SK-N-SH (cell line): ENCODE data around the gene WWC2. TPM values are rescaled to one million over a fixed set of nuclear protein-coding genes. Genes with fewer than 3 reads are reported as not detected.

Experiments used
- CTCF ChIA-PET: fragments of 300-600, 350-600 bp; formaldehyde crosslinking; extraction: SDS; loops from one replicate; lab custom pipeline; 2021; lab: Yijun Ruan, JAX
- POLR2A ChIA-PET: fragments of 350-600 bp; sonication (Branson Sonifier 250); formaldehyde crosslinking; extraction: SDS; loops from one replicate; lab custom pipeline; 2020; ENCODE audit warnings: antibody characterized with exemption, inconsistent platforms; lab: Yijun Ruan, JAX
- DNase-seq: peaks from one replicate; pipeline ENCODE4 v3.0.0; 2012
- H2AFZ ChIP-seq: fragments of 200-600 bp; sonication (generic); 2 replicates; pipeline ENCODE4 v1.8.1; 2016; ENCODE audit warnings: antibody characterized with exemption, mild to moderate bottlenecking, low read depth
- H3F3A ChIP-seq: fragments of 200-600 bp; sonication (generic); replicated peaks from 2 replicates; pipeline ENCODE3; 2016; ENCODE audit warnings: antibody characterized with exemption, mild to moderate bottlenecking; ENCODE audit not compliant: insufficient read depth
- H3K27ac ChIP-seq, 2 experiments: fragments of 200-500 bp in 1 of 2; fragments of 200-600 bp in 1 of 2; sonication (Bioruptor generic) in 1 of 2; sonication (generic), shearing (Covaris generic) in 1 of 2; 2 replicates each; pipeline versions ENCODE4 v1.5.1 to v1.6.1; 2014 to 2016; ENCODE audit warnings: low read depth in 2 of 2, inconsistent platforms in 1 of 2, low read length in 1 of 2, mild to moderate bottlenecking in 1 of 2, mixed read lengths in 1 of 2
- H3K27me3 ChIP-seq: fragments of 200-600 bp; sonication (generic), shearing (Covaris generic); 2 replicates; pipeline ENCODE4 v1.6.1; 2016; ENCODE audit warnings: mixed run types; ENCODE audit not compliant: insufficient read depth
- H3K36me3 ChIP-seq, 2 experiments: fragments of 200-500 bp in 1 of 2; fragments of 200-600 bp in 1 of 2; sonication (Bioruptor generic) in 1 of 2; sonication (generic) in 1 of 2; replicated peaks in 1 of 2; 2 replicates each; pipeline versions ENCODE3 to v1.5.1; 2014 to 2016; ENCODE audit warnings: low read length in 1 of 2, mild to moderate bottlenecking in 1 of 2; ENCODE audit not compliant: insufficient read depth in 2 of 2, control insufficient read depth in 1 of 2
- H3K4me1 ChIP-seq, 2 experiments: fragments of 200-500 bp in 1 of 2; fragments of 200-600 bp in 1 of 2; sonication (Bioruptor generic) in 1 of 2; sonication (generic), shearing (Covaris generic) in 1 of 2; 2 replicates each; pipeline versions ENCODE4 v1.5.1 to v1.6.1; 2014 to 2016; ENCODE audit warnings: low read depth in 1 of 2, low read length in 1 of 2, mixed run types in 1 of 2; ENCODE audit not compliant: insufficient read depth in 2 of 2, control insufficient read depth in 1 of 2
- H3K4me2 ChIP-seq: fragments of 200-600 bp; sonication (generic), shearing (Covaris generic); 2 replicates; pipeline ENCODE4 v1.6.1; 2017; ENCODE audit warnings: mixed run types
- H3K4me3 ChIP-seq, 2 experiments: fragments of 200-500 bp in 1 of 2; fragments of 200-600 bp in 1 of 2; sonication (Bioruptor generic) in 1 of 2; sonication (generic), shearing (Covaris generic) in 1 of 2; 2 replicates each; pipeline versions ENCODE4 v1.5.1 to v1.8.1; 2014 to 2016; ENCODE audit warnings: low read depth in 2 of 2, inconsistent platforms in 1 of 2, low read length in 1 of 2, mild to moderate bottlenecking in 1 of 2, mixed read lengths in 1 of 2, moderate library complexity in 1 of 2
- H3K79me2 ChIP-seq: fragments of 200-600 bp; sonication (generic); 2 replicates; pipeline ENCODE4 v1.8.1; 2017; ENCODE audit warnings: mild to moderate bottlenecking; ENCODE audit not compliant: insufficient read depth
- H3K9ac ChIP-seq: fragments of 200-600 bp; sonication (generic); 2 replicates; pipeline ENCODE4 v1.6.1; 2017; ENCODE audit warnings: mixed run types
- H3K9me2 ChIP-seq: fragments of 200-600 bp; sonication (generic); 2 replicates; pipeline ENCODE4 v1.6.1; 2017; ENCODE audit warnings: mixed run types
- H3K9me3 ChIP-seq: fragments of 200-600 bp; sonication (generic); 2 replicates; pipeline ENCODE4 v1.6.1; 2017; ENCODE audit warnings: mixed run types, mild to moderate bottlenecking, moderate library complexity
- H4K20me1 ChIP-seq: fragments of 200-600 bp; sonication (generic); 2 replicates; pipeline ENCODE4 v1.6.1; 2017; ENCODE audit warnings: mild to moderate bottlenecking, mixed run types; ENCODE audit not compliant: insufficient read depth
- CHD2 ChIP-seq: fragments of 150-350 bp; IDR thresholded peaks from 2 replicates; pipeline ENCODE4 v1.6.1; 2018; ENCODE audit warnings: low read length; ENCODE audit not compliant: partially characterized antibody
- EZH2phosphoT487 ChIP-seq: fragments of 200-600 bp; sonication (generic); IDR thresholded peaks from 2 replicates; pipeline ENCODE4 v1.6.1; 2017; ENCODE audit warnings: low read depth, mixed run types, mild to moderate bottlenecking, antibody characterized with exemption, moderate library complexity, borderline replicate concordance
- FOSL2 ChIP-seq: IDR thresholded peaks from 2 replicates; pipeline ENCODE4 v1.4.0; 2012; ENCODE audit warnings: low read depth, mild to moderate bottlenecking, moderate library complexity, borderline replicate concordance
- GABPA ChIP-seq: IDR thresholded peaks from 2 replicates; pipeline ENCODE4 v1.4.0; 2012; ENCODE audit warnings: low read depth, mild to moderate bottlenecking
- MXI1 ChIP-seq: IDR thresholded peaks from 2 replicates; pipeline ENCODE4 v1.6.1; 2012; ENCODE audit warnings: mild to moderate bottlenecking, low read depth, low read length, improper control_type of control experiment
- RAD21 ChIP-seq: IDR thresholded peaks from 2 replicates; pipeline ENCODE4 v1.6.1; 2012; ENCODE audit warnings: mild to moderate bottlenecking, low read length
- TAF1 ChIP-seq: IDR thresholded peaks from 2 replicates; pipeline ENCODE4 v1.6.1; 2012; ENCODE audit warnings: low read depth, mild to moderate bottlenecking, low read length, moderate library complexity, borderline replicate concordance
- WGBS: methylation state at CpG from one replicate; pipeline ENCODE4 v1.1.6; 2017; ENCODE audit warnings: low lambda C conversion rate; 5-methylcytosine and 5-hydroxymethylcytosine counted together
- polyA plus RNA-seq, 3 experiments: library from polyadenylated mRNA; depleted of rRNA; stranded (reverse); fragments of >200 nt; gene quantifications; 2 replicates each; pipeline ENCODE4 v1.2.3, GENCODE V29; 2012
- TF ChIP-seq, protein P1 (sequence below): fragments of 150-350 bp; IDR thresholded peaks from 2 replicates; pipeline ENCODE4 v1.6.1; 2016; ENCODE audit warnings: mild to moderate bottlenecking, low read depth, low read length
- TF ChIP-seq, protein P2 (sequence below): fragments of 150-350 bp; IDR thresholded peaks from 2 replicates; pipeline ENCODE4 v1.6.1; 2017; ENCODE audit warnings: antibody characterized with exemption, low read length, low read depth, borderline replicate concordance
- TF ChIP-seq, protein P3 (sequence below): IDR thresholded peaks from 2 replicates; pipeline ENCODE4 v1.4.0; 2012; ENCODE audit warnings: low read depth, borderline replicate concordance
- TF ChIP-seq, protein P4 (sequence below): fragments of 200-600 bp; sonication (generic); IDR thresholded peaks from 2 replicates; pipeline ENCODE4 v1.6.1; 2017; ENCODE audit warnings: antibody characterized with exemption, mild to moderate bottlenecking, moderate library complexity

Gene WWC2
- polyA plus RNA-seq, 1 of the 3 experiments (the other 2 are of a cell fraction), result 18.4 TPM

DNA sequence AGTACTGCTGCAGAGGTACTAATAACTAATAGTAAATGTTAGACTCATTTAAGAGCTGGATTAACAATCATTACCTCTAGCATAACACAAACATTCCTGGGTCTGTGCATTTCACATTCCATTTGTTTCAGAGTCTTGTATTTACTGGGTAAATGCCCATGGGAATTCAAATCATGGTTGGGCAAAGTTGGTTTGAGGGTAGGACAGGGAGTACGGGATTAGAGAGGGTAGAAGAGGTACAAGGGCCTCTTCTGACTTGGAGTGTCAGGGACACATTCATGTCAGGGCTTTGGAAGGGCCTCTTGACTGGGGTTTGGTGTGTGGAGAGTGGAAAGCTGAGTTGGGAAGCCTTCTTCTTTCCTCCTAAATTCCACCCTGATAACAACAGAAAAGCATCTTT lies 65.9 kb downstream of the WWC2 start:
- H2AFZ ChIP-seq, result no peak overlapping the region
- H3F3A ChIP-seq, result peaks cover 9% of the 10 kb centered on the region
- H3K79me2 ChIP-seq, result peaks cover 78% of the 10 kb centered on the region
- no peaks in the 10 kb centered on the region for H3K9me2 ChIP-seq
- ChIA-PET POLR2A (no interaction called here), CTCF (interaction anchor here (1.2 kb wide), 1 partner anchor 12 kb away, joined by 3 read pairs; no protein-coding TSS in a partner anchor)
- 100% methylated on average over 1 of the region's 1 CpG for WGBS
- peaks cover 2 to 18% of the 10 kb centered on the region in 2 experiments; a peak in 2 of 4 replicates for H3K4me1 ChIP-seq
- H3K9ac ChIP-seq, result no peak overlapping the region
- H3K27me3 ChIP-seq, result no peaks in the 10 kb centered on the region
- H3K27ac ChIP-seq, result peak overlapping the region; percentile 21 to 44; a peak in 1 of 4 replicates
- no peaks in the 10 kb centered on the region for H3K36me3 ChIP-seq
- H3K9me3 ChIP-seq, result no peaks in the 10 kb centered on the region
- DNase-seq, result no peak
- H3K4me2 ChIP-seq, result peak overlapping the region; percentile 47
- no peak overlapping the region for H3K4me3 ChIP-seq
- TF ChIP-seq EZH2phosphoT487 (no peak), GABPA (no peak), TAF1 (no peak), MXI1 (no peak), FOSL2 (no peak), RAD21 (no peak), CHD2 (no peak)
- TF ChIP-seq, protein P1, sequence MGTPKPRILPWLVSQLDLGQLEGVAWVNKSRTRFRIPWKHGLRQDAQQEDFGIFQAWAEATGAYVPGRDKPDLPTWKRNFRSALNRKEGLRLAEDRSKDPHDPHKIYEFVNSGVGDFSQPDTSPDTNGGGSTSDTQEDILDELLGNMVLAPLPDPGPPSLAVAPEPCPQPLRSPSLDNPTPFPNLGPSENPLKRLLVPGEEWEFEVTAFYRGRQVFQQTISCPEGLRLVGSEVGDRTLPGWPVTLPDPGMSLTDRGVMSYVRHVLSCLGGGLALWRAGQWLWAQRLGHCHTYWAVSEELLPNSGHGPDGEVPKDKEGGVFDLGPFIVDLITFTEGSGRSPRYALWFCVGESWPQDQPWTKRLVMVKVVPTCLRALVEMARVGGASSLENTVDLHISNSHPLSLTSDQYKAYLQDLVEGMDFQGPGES, result no peak
- TF ChIP-seq, protein P2, sequence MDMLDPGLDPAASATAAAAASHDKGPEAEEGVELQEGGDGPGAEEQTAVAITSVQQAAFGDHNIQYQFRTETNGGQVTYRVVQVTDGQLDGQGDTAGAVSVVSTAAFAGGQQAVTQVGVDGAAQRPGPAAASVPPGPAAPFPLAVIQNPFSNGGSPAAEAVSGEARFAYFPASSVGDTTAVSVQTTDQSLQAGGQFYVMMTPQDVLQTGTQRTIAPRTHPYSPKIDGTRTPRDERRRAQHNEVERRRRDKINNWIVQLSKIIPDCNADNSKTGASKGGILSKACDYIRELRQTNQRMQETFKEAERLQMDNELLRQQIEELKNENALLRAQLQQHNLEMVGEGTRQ, result no peak
- TF ChIP-seq, protein P3, sequence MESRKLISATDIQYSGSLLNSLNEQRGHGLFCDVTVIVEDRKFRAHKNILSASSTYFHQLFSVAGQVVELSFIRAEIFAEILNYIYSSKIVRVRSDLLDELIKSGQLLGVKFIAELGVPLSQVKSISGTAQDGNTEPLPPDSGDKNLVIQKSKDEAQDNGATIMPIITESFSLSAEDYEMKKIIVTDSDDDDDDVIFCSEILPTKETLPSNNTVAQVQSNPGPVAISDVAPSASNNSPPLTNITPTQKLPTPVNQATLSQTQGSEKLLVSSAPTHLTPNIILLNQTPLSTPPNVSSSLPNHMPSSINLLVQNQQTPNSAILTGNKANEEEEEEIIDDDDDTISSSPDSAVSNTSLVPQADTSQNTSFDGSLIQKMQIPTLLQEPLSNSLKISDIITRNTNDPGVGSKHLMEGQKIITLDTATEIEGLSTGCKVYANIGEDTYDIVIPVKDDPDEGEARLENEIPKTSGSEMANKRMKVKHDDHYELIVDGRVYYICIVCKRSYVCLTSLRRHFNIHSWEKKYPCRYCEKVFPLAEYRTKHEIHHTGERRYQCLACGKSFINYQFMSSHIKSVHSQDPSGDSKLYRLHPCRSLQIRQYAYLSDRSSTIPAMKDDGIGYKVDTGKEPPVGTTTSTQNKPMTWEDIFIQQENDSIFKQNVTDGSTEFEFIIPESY, result no peak
- TF ChIP-seq, protein P4, sequence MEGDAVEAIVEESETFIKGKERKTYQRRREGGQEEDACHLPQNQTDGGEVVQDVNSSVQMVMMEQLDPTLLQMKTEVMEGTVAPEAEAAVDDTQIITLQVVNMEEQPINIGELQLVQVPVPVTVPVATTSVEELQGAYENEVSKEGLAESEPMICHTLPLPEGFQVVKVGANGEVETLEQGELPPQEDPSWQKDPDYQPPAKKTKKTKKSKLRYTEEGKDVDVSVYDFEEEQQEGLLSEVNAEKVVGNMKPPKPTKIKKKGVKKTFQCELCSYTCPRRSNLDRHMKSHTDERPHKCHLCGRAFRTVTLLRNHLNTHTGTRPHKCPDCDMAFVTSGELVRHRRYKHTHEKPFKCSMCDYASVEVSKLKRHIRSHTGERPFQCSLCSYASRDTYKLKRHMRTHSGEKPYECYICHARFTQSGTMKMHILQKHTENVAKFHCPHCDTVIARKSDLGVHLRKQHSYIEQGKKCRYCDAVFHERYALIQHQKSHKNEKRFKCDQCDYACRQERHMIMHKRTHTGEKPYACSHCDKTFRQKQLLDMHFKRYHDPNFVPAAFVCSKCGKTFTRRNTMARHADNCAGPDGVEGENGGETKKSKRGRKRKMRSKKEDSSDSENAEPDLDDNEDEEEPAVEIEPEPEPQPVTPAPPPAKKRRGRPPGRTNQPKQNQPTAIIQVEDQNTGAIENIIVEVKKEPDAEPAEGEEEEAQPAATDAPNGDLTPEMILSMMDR, result no peak
- peaks cover 7% of the 10 kb centered on the region; the same call in 1 of the 2 replicates for H4K20me1 ChIP-seq
